GM12801 (cell line): ENCODE measurements around the gene FAM217A.

Experiments used
- CTCF ChIP-seq: IDR thresholded peaks from one replicate; pipeline ENCODE4 v1.5.1; 2011; ENCODE audit warnings: control low read depth; ENCODE audit not compliant: insufficient read length; ENCODE audit errors: extremely low read depth

Gene FAM217A

GRCh38 chr6:4030669-4031068 is 48.3 kb downstream of the FAM217A start:
- no peak for TF ChIP-seq CTCF

GRCh38 chr6:4029687-4030086 is 49.2 kb downstream of the FAM217A start:
- no peak for TF ChIP-seq CTCF

GRCh38 chr6:4028051-4028450 is 50.9 kb downstream of the FAM217A start:
- no peak for TF ChIP-seq CTCF

GRCh38 chr6:4025681-4026080 is 53.3 kb downstream of the FAM217A start:
- no peak for TF ChIP-seq CTCF

- TF ChIP-seq CTCF, result no peak
These were observed 55.7 kb downstream of the FAM217A start for GRCh38 chr6:4023240-4023639.

- TF ChIP-seq CTCF, result no peak
These were observed 56.9 kb downstream of the FAM217A start for GRCh38 chr6:4021854-4022695.

- no peak for TF ChIP-seq CTCF
These were observed 57.6 kb downstream of the FAM217A start for GRCh38 chr6:4021133-4021853.
